ENCODE results near the gene ZNF554.

DNA sequence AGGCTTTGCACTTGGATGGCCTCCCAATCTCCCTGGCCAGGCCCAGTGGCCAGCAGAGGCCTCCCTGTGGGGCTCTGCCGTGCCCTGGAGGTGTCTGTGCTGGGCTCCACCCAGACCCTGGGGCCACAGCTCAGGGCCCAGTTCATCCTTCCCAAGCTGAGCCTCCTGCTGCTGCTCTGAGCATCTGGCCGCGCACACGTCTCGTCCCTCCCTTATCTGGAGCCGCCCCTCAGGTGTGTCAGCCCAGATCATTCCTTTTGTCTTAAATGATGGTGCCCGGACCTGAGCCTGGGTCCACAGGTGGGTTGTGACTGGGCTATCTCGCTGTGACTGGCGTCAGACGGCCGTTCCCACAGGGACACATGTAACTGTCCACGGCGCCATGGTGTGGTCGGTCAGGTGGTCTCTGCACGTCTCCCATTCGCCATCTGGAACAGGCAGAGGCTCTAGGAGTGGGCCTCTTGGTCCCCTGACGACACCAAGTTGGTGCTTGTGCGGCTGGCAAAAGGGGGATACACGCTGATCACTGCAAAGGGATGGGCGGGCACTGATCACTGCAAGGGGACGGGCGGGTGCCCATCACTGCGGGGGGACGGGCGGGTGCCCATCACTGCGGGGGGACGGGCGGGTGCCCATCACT, 14.3 kb upstream of the ZNF554 start:
- TF ChIP-seq TAF1 (conservative IDR thresholded peaks at IDR 0.05): no peak
- TF ChIP-seq, protein P1, sequence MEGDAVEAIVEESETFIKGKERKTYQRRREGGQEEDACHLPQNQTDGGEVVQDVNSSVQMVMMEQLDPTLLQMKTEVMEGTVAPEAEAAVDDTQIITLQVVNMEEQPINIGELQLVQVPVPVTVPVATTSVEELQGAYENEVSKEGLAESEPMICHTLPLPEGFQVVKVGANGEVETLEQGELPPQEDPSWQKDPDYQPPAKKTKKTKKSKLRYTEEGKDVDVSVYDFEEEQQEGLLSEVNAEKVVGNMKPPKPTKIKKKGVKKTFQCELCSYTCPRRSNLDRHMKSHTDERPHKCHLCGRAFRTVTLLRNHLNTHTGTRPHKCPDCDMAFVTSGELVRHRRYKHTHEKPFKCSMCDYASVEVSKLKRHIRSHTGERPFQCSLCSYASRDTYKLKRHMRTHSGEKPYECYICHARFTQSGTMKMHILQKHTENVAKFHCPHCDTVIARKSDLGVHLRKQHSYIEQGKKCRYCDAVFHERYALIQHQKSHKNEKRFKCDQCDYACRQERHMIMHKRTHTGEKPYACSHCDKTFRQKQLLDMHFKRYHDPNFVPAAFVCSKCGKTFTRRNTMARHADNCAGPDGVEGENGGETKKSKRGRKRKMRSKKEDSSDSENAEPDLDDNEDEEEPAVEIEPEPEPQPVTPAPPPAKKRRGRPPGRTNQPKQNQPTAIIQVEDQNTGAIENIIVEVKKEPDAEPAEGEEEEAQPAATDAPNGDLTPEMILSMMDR (IDR thresholded peaks at IDR 0.05; ENCODE audit: low read depth, low read length, missing input control): no peak
- TF ChIP-seq MAX (IDR thresholded peaks at IDR 0.05): no peak
- TF ChIP-seq, protein P2, sequence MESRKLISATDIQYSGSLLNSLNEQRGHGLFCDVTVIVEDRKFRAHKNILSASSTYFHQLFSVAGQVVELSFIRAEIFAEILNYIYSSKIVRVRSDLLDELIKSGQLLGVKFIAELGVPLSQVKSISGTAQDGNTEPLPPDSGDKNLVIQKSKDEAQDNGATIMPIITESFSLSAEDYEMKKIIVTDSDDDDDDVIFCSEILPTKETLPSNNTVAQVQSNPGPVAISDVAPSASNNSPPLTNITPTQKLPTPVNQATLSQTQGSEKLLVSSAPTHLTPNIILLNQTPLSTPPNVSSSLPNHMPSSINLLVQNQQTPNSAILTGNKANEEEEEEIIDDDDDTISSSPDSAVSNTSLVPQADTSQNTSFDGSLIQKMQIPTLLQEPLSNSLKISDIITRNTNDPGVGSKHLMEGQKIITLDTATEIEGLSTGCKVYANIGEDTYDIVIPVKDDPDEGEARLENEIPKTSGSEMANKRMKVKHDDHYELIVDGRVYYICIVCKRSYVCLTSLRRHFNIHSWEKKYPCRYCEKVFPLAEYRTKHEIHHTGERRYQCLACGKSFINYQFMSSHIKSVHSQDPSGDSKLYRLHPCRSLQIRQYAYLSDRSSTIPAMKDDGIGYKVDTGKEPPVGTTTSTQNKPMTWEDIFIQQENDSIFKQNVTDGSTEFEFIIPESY (IDR thresholded peaks at IDR 0.05): no peak
- TF ChIP-seq, protein P3, sequence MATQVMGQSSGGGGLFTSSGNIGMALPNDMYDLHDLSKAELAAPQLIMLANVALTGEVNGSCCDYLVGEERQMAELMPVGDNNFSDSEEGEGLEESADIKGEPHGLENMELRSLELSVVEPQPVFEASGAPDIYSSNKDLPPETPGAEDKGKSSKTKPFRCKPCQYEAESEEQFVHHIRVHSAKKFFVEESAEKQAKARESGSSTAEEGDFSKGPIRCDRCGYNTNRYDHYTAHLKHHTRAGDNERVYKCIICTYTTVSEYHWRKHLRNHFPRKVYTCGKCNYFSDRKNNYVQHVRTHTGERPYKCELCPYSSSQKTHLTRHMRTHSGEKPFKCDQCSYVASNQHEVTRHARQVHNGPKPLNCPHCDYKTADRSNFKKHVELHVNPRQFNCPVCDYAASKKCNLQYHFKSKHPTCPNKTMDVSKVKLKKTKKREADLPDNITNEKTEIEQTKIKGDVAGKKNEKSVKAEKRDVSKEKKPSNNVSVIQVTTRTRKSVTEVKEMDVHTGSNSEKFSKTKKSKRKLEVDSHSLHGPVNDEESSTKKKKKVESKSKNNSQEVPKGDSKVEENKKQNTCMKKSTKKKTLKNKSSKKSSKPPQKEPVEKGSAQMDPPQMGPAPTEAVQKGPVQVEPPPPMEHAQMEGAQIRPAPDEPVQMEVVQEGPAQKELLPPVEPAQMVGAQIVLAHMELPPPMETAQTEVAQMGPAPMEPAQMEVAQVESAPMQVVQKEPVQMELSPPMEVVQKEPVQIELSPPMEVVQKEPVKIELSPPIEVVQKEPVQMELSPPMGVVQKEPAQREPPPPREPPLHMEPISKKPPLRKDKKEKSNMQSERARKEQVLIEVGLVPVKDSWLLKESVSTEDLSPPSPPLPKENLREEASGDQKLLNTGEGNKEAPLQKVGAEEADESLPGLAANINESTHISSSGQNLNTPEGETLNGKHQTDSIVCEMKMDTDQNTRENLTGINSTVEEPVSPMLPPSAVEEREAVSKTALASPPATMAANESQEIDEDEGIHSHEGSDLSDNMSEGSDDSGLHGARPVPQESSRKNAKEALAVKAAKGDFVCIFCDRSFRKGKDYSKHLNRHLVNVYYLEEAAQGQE (IDR thresholded peaks at IDR 0.05): no peak
- TF ChIP-seq JUND (IDR thresholded peaks at IDR 0.05): no peak
- no peak for TF ChIP-seq RXRA (IDR thresholded peaks at IDR 0.05)
- no peak for TF ChIP-seq ATF3 (IDR thresholded peaks at IDR 0.05)
